ENCODE data around the gene SMAP1.

Gene SMAP1

GRCh38 chr6:70651326-70651905 lies 16.3 kb upstream of the SMAP1 start (continued):
- TF ChIP-seq, protein P1, sequence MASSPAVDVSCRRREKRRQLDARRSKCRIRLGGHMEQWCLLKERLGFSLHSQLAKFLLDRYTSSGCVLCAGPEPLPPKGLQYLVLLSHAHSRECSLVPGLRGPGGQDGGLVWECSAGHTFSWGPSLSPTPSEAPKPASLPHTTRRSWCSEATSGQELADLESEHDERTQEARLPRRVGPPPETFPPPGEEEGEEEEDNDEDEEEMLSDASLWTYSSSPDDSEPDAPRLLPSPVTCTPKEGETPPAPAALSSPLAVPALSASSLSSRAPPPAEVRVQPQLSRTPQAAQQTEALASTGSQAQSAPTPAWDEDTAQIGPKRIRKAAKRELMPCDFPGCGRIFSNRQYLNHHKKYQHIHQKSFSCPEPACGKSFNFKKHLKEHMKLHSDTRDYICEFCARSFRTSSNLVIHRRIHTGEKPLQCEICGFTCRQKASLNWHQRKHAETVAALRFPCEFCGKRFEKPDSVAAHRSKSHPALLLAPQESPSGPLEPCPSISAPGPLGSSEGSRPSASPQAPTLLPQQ (tag by site-specific recombination; IDR thresholded peaks at IDR 0.05): no peak
- no peak for TF ChIP-seq ZNF157 (tag by site-specific recombination; IDR thresholded peaks at IDR 0.05)

DNA sequence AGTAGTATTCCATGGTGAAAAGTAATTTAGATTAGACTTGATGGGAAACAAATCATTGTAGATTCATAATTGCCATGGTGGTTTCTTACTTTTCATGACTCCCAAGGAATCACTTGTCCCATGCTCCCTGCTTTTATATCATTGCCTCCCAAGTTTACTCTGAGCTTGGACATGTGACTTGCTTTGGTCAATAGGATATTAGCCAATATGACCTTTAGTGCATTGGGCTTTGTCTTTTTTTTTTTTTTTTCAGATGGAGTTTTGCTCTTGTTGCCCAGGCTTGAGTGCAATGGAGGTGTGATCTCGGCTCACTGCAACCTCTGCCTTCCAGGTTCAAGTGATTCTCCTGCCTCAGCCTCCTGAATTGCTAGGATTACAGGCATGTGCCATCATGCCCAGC lies 15.5 kb upstream of the SMAP1 start:
- H3K27ac ChIP-seq (ENCODE audit: extremely low read depth, low read depth, low read length): no peak overlapping the region
- H3K36me3 ChIP-seq (ENCODE audit: control insufficient read depth in 2 of 2, insufficient read depth in 1 of 2, low read length in 2 of 2): no peaks in the 10 kb centered on the region
- H3K9me3 ChIP-seq (ENCODE audit: control insufficient read depth, insufficient read depth, low read depth, low read length): no peaks in the 10 kb centered on the region
- TF ChIP-seq KLF16 (tag by site-specific recombination; IDR thresholded peaks at IDR 0.05) (no peak), ZIC2 (tag by site-specific recombination; IDR thresholded peaks at IDR 0.05) (no peak), PBX3 (CRISPR knock-in tag; IDR thresholded peaks at IDR 0.05) (no peak), ZNF658 (tag by site-specific recombination; IDR thresholded peaks at IDR 0.05) (no peak), ZNF311 (tag by site-specific recombination; IDR thresholded peaks at IDR 0.05; ENCODE audit: borderline replicate concordance) (no peak), OVOL3 (tag by site-specific recombination; IDR thresholded peaks at IDR 0.05) (no peak), ZNF221 (tag by site-specific recombination; IDR thresholded peaks at IDR 0.05; ENCODE audit: borderline replicate concordance) (no peak), HOXD13 (CRISPR knock-in tag; IDR thresholded peaks at IDR 0.05; ENCODE audit: borderline replicate concordance) (no peak), ZNF549 (tag by site-specific recombination; IDR thresholded peaks at IDR 0.05) (no peak), ZFP69B (tag by site-specific recombination; IDR thresholded peaks at IDR 0.05) (no peak), ZNF211 (tag by site-specific recombination; IDR thresholded peaks at IDR 0.05; ENCODE audit: low read depth) (no peak), KLF8 (tag by site-specific recombination; IDR thresholded peaks at IDR 0.05) (no peak), ZNF24 (tag by site-specific recombination; IDR thresholded peaks at IDR 0.05) (no peak), ZSCAN23 (tag by site-specific recombination; IDR thresholded peaks at IDR 0.05) (no peak)
- TF ChIP-seq, protein P2, sequence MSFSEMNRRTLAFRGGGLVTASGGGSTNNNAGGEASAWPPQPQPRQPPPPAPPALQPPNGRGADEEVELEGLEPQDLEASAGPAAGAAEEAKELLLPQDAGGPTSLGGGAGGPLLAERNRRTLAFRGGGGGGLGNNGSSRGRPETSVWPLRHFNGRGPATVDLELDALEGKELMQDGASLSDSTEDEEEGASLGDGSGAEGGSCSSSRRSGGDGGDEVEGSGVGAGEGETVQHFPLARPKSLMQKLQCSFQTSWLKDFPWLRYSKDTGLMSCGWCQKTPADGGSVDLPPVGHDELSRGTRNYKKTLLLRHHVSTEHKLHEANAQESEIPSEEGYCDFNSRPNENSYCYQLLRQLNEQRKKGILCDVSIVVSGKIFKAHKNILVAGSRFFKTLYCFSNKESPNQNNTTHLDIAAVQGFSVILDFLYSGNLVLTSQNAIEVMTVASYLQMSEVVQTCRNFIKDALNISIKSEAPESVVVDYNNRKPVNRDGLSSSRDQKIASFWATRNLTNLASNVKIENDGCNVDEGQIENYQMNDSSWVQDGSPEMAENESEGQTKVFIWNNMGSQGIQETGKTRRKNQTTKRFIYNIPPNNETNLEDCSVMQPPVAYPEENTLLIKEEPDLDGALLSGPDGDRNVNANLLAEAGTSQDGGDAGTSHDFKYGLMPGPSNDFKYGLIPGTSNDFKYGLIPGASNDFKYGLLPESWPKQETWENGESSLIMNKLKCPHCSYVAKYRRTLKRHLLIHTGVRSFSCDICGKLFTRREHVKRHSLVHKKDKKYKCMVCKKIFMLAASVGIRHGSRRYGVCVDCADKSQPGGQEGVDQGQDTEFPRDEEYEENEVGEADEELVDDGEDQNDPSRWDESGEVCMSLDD (tag by site-specific recombination; IDR thresholded peaks at IDR 0.05): no peak
- TF ChIP-seq, protein P3, sequence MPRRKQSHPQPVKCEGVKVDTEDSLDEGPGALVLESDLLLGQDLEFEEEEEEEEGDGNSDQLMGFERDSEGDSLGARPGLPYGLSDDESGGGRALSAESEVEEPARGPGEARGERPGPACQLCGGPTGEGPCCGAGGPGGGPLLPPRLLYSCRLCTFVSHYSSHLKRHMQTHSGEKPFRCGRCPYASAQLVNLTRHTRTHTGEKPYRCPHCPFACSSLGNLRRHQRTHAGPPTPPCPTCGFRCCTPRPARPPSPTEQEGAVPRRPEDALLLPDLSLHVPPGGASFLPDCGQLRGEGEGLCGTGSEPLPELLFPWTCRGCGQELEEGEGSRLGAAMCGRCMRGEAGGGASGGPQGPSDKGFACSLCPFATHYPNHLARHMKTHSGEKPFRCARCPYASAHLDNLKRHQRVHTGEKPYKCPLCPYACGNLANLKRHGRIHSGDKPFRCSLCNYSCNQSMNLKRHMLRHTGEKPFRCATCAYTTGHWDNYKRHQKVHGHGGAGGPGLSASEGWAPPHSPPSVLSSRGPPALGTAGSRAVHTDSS (tag by site-specific recombination; IDR thresholded peaks at IDR 0.05): no peak
- TF ChIP-seq, protein P4, sequence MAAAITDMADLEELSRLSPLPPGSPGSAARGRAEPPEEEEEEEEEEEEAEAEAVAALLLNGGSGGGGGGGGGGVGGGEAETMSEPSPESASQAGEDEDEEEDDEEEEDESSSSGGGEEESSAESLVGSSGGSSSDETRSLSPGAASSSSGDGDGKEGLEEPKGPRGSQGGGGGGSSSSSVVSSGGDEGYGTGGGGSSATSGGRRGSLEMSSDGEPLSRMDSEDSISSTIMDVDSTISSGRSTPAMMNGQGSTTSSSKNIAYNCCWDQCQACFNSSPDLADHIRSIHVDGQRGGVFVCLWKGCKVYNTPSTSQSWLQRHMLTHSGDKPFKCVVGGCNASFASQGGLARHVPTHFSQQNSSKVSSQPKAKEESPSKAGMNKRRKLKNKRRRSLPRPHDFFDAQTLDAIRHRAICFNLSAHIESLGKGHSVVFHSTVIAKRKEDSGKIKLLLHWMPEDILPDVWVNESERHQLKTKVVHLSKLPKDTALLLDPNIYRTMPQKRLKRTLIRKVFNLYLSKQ (tag by site-specific recombination; IDR thresholded peaks at IDR 0.05; ENCODE audit: borderline replicate concordance): no peak
- TF ChIP-seq, protein P5, sequence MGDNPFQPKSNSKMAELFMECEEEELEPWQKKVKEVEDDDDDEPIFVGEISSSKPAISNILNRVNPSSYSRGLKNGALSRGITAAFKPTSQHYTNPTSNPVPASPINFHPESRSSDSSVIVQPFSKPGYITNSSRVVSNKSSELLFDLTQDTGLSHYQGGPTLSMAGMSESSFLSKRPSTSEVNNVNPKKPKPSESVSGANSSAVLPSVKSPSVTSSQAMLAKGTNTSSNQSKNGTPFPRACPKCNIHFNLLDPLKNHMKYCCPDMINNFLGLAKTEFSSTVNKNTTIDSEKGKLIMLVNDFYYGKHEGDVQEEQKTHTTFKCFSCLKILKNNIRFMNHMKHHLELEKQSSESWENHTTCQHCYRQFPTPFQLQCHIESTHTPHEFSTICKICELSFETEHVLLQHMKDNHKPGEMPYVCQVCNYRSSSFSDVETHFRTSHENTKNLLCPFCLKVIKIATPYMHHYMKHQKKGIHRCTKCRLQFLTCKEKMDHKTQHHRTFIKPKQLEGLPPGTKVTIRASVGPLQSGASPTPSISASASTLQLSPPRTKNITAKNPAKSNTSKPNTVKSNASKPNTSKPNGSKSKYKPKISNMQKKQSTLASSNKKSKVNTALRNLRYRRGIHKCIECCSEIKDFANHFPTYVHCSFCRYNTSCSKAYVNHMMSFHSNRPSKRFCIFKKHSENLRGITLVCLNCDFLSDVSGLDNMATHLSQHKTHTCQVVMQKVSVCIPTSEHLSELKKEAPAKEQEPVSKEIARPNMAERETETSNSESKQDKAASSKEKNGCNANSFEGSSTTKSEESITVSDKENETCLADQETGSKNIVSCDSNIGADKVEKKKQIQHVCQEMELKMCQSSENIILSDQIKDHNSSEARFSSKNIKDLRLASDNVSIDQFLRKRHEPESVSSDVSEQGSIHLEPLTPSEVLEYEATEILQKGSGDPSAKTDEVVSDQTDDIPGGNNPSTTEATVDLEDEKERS (tag by site-specific recombination; IDR thresholded peaks at IDR 0.05): no peak
- TF ChIP-seq, protein P1 (tag by site-specific recombination; IDR thresholded peaks at IDR 0.05): no peak
- no peak overlapping the region for H3K4me3 ChIP-seq (ENCODE audit: low read depth, low read length)
- ChIA-PET POLR2A (no interaction called here), CTCF (interaction anchor here (0.5 to 1.2 kb wide), 2 partner anchors 11 to 204 kb away, joined by 3 read pairs; no protein-coding TSS in a partner anchor)
- no peaks in the 10 kb centered on the region for H3K4me1 ChIP-seq (ENCODE audit: control insufficient read depth, insufficient read depth, low read length)
